Activated CD4-positive, alpha-beta T cell treated with anti-CD3 and anti-CD28 coated beads for 1 hour (primary cell): ENCODE results near the gene GLP2R.

Experiments used
- DNase-seq: peaks from one replicate; pipeline ENCODE4 v3.0.0-alpha.2; 2020

The GLP2R gene

GRCh38 chr17:9859781-9860180 is 34.1 kb downstream of the GLP2R start:
- no peak for DNase-seq

- no peak for DNase-seq
Measured at GRCh38 chr17:9860851-9861250, 35.1 kb downstream of the GLP2R start.

- no peak for DNase-seq
Measured at GRCh38 chr17:9862220-9862619, 36.5 kb downstream of the GLP2R start.

GRCh38 chr17:9862949-9863348 is 37.2 kb downstream of the GLP2R start:
- no peak for DNase-seq

- no peak for DNase-seq
Measured at GRCh38 chr17:9865586-9865985, 39.9 kb downstream of the GLP2R start.

GRCh38 chr17:9868552-9868951 is 42.8 kb downstream of the GLP2R start:
- no peak for DNase-seq

- DNase-seq: no peak
Measured at GRCh38 chr17:9872852-9873251, 47.1 kb downstream of the GLP2R start.

GRCh38 chr17:9874722-9875121 is 49.0 kb downstream of the GLP2R start:
- DNase-seq: no peak

GRCh38 chr17:9875441-9875840 is 49.7 kb downstream of the GLP2R start:
- no peak for DNase-seq

GRCh38 chr17:9878356-9878755 is 52.6 kb downstream of the GLP2R start:
- DNase-seq: no peak

- DNase-seq: no peak
Measured at GRCh38 chr17:9878786-9879525, 53.2 kb downstream of the GLP2R start.

GRCh38 chr17:9880582-9880999 is 54.9 kb downstream of the GLP2R start:
- DNase-seq: no peak

GRCh38 chr17:9883451-9883850 is 57.7 kb downstream of the GLP2R start:
- DNase-seq: no peak

GRCh38 chr17:9886141-9886930 is 60.6 kb downstream of the GLP2R start:
- no peak for DNase-seq

GRCh38 chr17:9887508-9887907 is 61.8 kb downstream of the GLP2R start:
- DNase-seq: no peak

GRCh38 chr17:9890124-9890523 is 64.4 kb downstream of the GLP2R start:
- DNase-seq: no peak

- DNase-seq: no peak
Measured at GRCh38 chr17:9893411-9894012, 67.8 kb downstream of the GLP2R start.

- no peak for DNase-seq
Measured at GRCh38 chr17:9894231-9894630, 68.5 kb downstream of the GLP2R start.

- no peak for DNase-seq
Measured at GRCh38 chr17:9895923-9896322, 70.2 kb downstream of the GLP2R start.

GRCh38 chr17:9897372-9897968 is 71.7 kb downstream of the GLP2R start:
- no peak for DNase-seq

GRCh38 chr17:9898812-9899211 is 73.1 kb downstream of the GLP2R start:
- DNase-seq: no peak

GRCh38 chr17:9899280-9900043 is 73.7 kb downstream of the GLP2R start:
- no peak for DNase-seq
